Loucy (cell line): ENCODE data around the gene NEUROD2.

Source experiments
- H2AFZ ChIP-seq: fragments of 200-600 bp; sonication (generic); 2 replicates; pipeline ENCODE4 v1.6.0; 2016; ENCODE audit warnings: antibody characterized with exemption, mild to moderate bottlenecking, low read length, moderate library complexity
- H3F3A ChIP-seq: fragments of 200-600 bp; 2 replicates; pipeline ENCODE4 v1.6.0; 2016; ENCODE audit warnings: antibody characterized with exemption, low read depth, mild to moderate bottlenecking
- H3K27me3 ChIP-seq: fragments of 200-600 bp; sonication (generic); 2 replicates; pipeline ENCODE4 v1.6.1; 2014; ENCODE audit warnings: low read length, mild to moderate bottlenecking; ENCODE audit not compliant: insufficient read depth, poor library complexity, severe bottlenecking
- H3K36me3 ChIP-seq: fragments of 200-600 bp; sonication (generic); 2 replicates; pipeline ENCODE4 v1.6.1; 2016; ENCODE audit warnings: low read length; ENCODE audit not compliant: insufficient read depth
- H3K4me1 ChIP-seq: fragments of 200-600 bp; sonication (generic); 2 replicates; pipeline ENCODE4 v1.5.1; 2014; ENCODE audit warnings: low read length, mild to moderate bottlenecking; ENCODE audit not compliant: insufficient read depth, poor library complexity, severe bottlenecking
- H3K4me2 ChIP-seq: fragments of 200-600 bp; sonication (generic); 2 replicates; pipeline ENCODE4 v1.6.0; 2014; ENCODE audit warnings: antibody characterized with exemption, low read length, low read depth, mild to moderate bottlenecking; ENCODE audit not compliant: poor library complexity, severe bottlenecking
- H3K4me3 ChIP-seq: fragments of 200-600 bp; sonication (generic); 2 replicates; pipeline ENCODE4 v1.5.1; 2014; ENCODE audit warnings: low read length, mild to moderate bottlenecking, mixed read lengths; ENCODE audit not compliant: poor library complexity, severe bottlenecking
- H3K79me2 ChIP-seq: fragments of 200-600 bp; sonication (generic); 2 replicates; pipeline ENCODE4 v1.6.1; 2014; ENCODE audit warnings: low read length; ENCODE audit not compliant: insufficient read depth
- H3K9ac ChIP-seq: fragments of 200-600 bp; sonication (generic); 2 replicates; pipeline ENCODE4 v1.6.0; 2014; ENCODE audit warnings: mild to moderate bottlenecking, low read depth, low read length, moderate library complexity; ENCODE audit not compliant: poor library complexity, severe bottlenecking
- H3K9me2 ChIP-seq: fragments of 200-600 bp; sonication (generic); replicated peaks from 2 replicates; pipeline ENCODE4 v1.6.1; 2016; ENCODE audit warnings: low read depth, low read length, mixed read lengths
- H3K9me3 ChIP-seq: fragments of 200-600 bp; sonication (generic); 2 replicates; pipeline ENCODE4 v1.6.1; 2014; ENCODE audit warnings: mild to moderate bottlenecking, antibody characterized with exemption, low read length, low read depth; ENCODE audit not compliant: insufficient read depth
- H4K20me1 ChIP-seq: fragments of 200-600 bp; sonication (generic); 2 replicates; pipeline ENCODE4 v1.6.0; 2014; ENCODE audit warnings: antibody characterized with exemption, low read length, mild to moderate bottlenecking; ENCODE audit not compliant: insufficient read depth, poor library complexity, severe bottlenecking
- EZH2phosphoT487 ChIP-seq: fragments of 200-600 bp; IDR thresholded peaks from 2 replicates; pipeline ENCODE4 v1.6.1; 2018; ENCODE audit warnings: antibody characterized with exemption, mild to moderate bottlenecking, moderate library complexity, borderline replicate concordance
- TF ChIP-seq, protein P1 (sequence below): fragments of 200-600 bp; sonication (generic); conservative IDR thresholded peaks from 2 replicates; pipeline ENCODE4 v1.5.1; 2014; ENCODE audit warnings: mild to moderate bottlenecking, antibody characterized with exemption, low read length

Gene NEUROD2

DNA sequence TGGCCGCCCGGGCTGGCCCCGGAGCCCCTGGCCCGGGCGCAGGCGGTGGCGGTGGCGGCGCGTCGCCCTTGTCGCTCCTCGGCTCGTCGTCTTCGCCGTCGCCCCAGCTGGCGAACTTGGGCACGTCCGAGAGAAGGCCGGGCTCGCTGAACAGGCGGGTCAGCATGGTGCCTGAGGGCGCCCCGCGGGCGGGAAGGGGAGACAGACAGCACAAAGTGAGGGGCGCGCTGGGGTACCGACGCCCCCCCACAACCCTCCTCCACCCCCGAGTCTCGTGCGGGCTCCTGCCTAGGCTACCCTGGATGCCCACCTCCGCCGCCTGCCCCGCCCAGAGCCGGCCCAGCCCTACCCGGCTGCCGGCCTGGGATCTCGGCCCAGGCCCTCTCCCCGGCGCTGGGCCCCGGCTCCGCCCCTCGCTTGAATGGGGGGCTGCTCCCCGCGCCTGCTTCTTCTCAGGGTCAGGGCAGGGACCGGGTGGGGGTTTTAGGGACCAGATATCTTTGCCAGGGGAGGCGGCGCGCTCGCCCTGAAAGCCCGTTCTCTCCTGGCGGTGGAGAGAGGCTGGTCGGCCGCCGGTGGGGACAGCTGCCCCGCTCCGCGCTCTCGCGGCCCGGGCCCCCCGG lies 1.2 kb downstream of the NEUROD2 start:
- H3K9ac ChIP-seq: no peak overlapping the region
- no peak overlapping the region for H3K4me2 ChIP-seq
- peaks cover 7% of the 10 kb centered on the region for H3K27me3 ChIP-seq
- H3K9me3 ChIP-seq: no peaks in the 10 kb centered on the region
- H3K4me3 ChIP-seq: no peak overlapping the region
- H3K4me1 ChIP-seq: no peaks in the 10 kb centered on the region
- no peak for TF ChIP-seq EZH2phosphoT487
- TF ChIP-seq, protein P1, sequence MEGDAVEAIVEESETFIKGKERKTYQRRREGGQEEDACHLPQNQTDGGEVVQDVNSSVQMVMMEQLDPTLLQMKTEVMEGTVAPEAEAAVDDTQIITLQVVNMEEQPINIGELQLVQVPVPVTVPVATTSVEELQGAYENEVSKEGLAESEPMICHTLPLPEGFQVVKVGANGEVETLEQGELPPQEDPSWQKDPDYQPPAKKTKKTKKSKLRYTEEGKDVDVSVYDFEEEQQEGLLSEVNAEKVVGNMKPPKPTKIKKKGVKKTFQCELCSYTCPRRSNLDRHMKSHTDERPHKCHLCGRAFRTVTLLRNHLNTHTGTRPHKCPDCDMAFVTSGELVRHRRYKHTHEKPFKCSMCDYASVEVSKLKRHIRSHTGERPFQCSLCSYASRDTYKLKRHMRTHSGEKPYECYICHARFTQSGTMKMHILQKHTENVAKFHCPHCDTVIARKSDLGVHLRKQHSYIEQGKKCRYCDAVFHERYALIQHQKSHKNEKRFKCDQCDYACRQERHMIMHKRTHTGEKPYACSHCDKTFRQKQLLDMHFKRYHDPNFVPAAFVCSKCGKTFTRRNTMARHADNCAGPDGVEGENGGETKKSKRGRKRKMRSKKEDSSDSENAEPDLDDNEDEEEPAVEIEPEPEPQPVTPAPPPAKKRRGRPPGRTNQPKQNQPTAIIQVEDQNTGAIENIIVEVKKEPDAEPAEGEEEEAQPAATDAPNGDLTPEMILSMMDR: no peak
- H3K79me2 ChIP-seq: no peaks in the 10 kb centered on the region
- H2AFZ ChIP-seq: no peak overlapping the region
- no peaks in the 10 kb centered on the region for H3K36me3 ChIP-seq
- no peaks in the 10 kb centered on the region for H3K9me2 ChIP-seq
- no peaks in the 10 kb centered on the region for H4K20me1 ChIP-seq
- no peaks in the 10 kb centered on the region for H3F3A ChIP-seq

DNA sequence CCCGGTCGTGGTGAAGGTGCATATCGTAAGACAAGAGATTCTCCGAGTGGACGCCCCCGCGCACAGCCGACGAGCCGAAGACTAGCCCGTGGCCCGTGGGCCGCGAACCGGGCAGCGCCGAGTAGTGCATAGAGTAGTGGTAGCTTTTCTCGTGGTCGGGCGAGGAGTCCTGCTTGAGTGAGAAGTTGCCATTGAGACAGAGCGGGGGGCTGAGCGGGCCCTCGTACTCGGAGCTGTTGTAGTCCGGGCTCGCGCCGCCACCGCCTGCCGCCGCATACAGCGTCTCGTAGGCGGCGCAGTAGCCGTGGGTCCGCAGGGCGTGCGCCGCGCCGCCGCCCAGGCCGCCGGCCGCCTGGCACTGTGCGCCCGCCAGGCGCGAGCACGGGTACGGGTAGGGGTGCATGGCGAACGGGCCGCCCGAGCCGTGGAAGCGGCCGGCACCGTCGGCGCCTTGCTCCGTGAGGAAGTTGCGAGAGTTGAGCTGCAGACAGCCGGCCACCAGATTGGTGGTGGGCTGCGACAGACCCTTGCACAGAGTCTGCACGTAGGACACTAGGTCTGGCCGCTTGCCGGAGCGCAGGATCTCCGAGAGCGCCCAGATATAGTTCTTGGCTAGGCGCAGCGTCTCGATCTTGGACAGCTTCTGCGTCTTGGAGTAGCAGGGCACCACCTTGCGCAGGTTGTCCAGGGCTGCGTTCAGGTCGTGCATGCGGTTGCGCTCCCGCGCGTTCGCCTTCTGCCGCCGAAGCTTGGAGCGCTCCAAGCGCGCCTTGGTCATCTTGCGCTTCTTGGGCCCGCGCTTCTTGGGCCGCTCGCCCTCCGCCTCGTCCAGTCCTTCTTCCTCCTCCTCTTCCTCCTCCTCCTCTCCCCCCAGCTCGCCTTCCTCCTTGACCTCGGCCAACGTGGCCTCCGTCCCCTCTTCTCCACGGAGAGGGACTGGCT lies 2.0 kb downstream of the NEUROD2 start:
- Histone ChIP-seq H3K9ac (no peak overlapping the region), H3K4me2 (no peak overlapping the region), H3K9me2 (no peaks in the 10 kb centered on the region), H3K4me1 (no peaks in the 10 kb centered on the region), H4K20me1 (no peaks in the 10 kb centered on the region), H3F3A (no peaks in the 10 kb centered on the region), H3K79me2 (no peaks in the 10 kb centered on the region), H3K27me3 (peaks cover 14% of the 10 kb centered on the region), H3K9me3 (no peaks in the 10 kb centered on the region), H2AFZ (no peak overlapping the region), H3K36me3 (no peaks in the 10 kb centered on the region), H3K4me3 (no peak overlapping the region)
- TF ChIP-seq, protein P1: no peak
- TF ChIP-seq EZH2phosphoT487: no peak

DNA sequence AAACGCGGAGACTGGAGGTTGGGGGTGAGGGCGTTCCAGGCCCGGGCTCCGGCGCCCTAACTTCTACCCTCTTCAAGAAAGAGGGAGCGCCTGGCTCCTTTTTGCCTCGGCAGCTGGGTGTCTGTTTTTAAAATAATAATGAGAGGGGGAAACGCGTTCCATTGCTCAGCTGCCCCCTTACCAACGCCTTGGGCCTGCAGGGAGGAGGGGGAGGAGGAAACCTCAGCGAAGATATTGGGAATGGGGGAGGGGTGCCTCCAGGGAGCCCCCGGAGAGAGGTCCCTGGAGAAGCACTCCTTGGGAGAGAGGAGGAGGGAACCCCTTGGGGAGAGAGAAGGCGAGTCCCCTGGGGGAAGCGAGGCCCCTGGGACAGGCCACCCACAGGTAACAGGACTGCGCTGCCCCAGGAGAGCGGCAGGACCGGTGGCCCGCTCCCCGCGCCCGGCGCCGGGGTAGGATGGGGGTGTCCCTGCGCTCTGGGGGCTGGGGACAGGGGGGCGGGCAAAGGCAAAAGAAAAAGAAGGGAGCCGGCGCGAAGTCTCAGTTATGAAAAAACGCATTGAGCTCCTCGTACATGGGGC lies 2.7 kb downstream of the NEUROD2 start:
- no peak overlapping the region for H3K4me2 ChIP-seq
- H2AFZ ChIP-seq: no peak overlapping the region
- H3K9ac ChIP-seq: no peak overlapping the region

More for the DNA sequence above, 2.7 kb downstream of the NEUROD2 start:
- no peaks in the 10 kb centered on the region for H3K4me1 ChIP-seq
- peaks cover 22% of the 10 kb centered on the region for H3K27me3 ChIP-seq
- no peaks in the 10 kb centered on the region for H4K20me1 ChIP-seq
- no peaks in the 10 kb centered on the region for H3K9me2 ChIP-seq
- no peaks in the 10 kb centered on the region for H3K79me2 ChIP-seq
- TF ChIP-seq, protein P1: no peak
- TF ChIP-seq EZH2phosphoT487: no peak
- H3F3A ChIP-seq: no peaks in the 10 kb centered on the region
- H3K4me3 ChIP-seq: no peak overlapping the region
- no peaks in the 10 kb centered on the region for H3K9me3 ChIP-seq
- H3K36me3 ChIP-seq: no peaks in the 10 kb centered on the region
